IMR-90 (cell line): ENCODE data around the gene SEZ6L.

Experiments used
- CEBPB ChIP-seq: IDR thresholded peaks from 2 replicates; pipeline ENCODE4 v1.6.1; 2012; ENCODE audit warnings: low read depth, low read length, improper control_type of control experiment
- CHD1 ChIP-seq: IDR thresholded peaks from 2 replicates; pipeline ENCODE4 v1.6.1; 2012; ENCODE audit warnings: low read depth, low read length, improper control_type of control experiment
- CTCF ChIP-seq: conservative IDR thresholded peaks from 2 replicates; pipeline ENCODE4 v1.5.1; 2012; ENCODE audit warnings: mild to moderate bottlenecking, low read depth, low read length, improper control_type of control experiment
- ELK1 ChIP-seq: fragments of 150-350 bp; IDR thresholded peaks from 2 replicates; pipeline ENCODE4 v1.6.1; 2016; ENCODE audit warnings: low read depth, mild to moderate bottlenecking, low read length, moderate library complexity, borderline replicate concordance
- MAFK ChIP-seq: IDR thresholded peaks from 2 replicates; pipeline ENCODE4 v1.6.1; 2012; ENCODE audit warnings: low read depth, low read length, improper control_type of control experiment
- MAZ ChIP-seq: IDR thresholded peaks from 2 replicates; pipeline ENCODE4 v1.6.1; 2012; ENCODE audit warnings: low read depth, mild to moderate bottlenecking, low read length, improper control_type of control experiment, moderate library complexity, borderline replicate concordance
- MXI1 ChIP-seq: IDR thresholded peaks from 2 replicates; pipeline ENCODE4 v1.6.1; 2012; ENCODE audit warnings: low read depth, mild to moderate bottlenecking, low read length, moderate library complexity, borderline replicate concordance
- POLR2A ChIP-seq: IDR thresholded peaks from 2 replicates; pipeline ENCODE4 v1.6.1; 2012; ENCODE audit warnings: mild to moderate bottlenecking, low read depth, low read length
- RAD21 ChIP-seq: IDR thresholded peaks from 2 replicates; pipeline ENCODE4 v1.6.1; 2012; ENCODE audit warnings: low read length, improper control_type of control experiment
- RFX5 ChIP-seq: IDR thresholded peaks from 2 replicates; pipeline ENCODE4 v1.8.0; 2012; ENCODE audit warnings: low read depth, mild to moderate bottlenecking, low read length, moderate library complexity
- SMC3 ChIP-seq: fragments of 150-350 bp; IDR thresholded peaks from 2 replicates; pipeline ENCODE4 v1.6.1; 2016; ENCODE audit warnings: low read depth, mild to moderate bottlenecking, antibody characterized with exemption, low read length, moderate library complexity
- TF ChIP-seq, protein P1 (sequence below): fragments of 150-350 bp; IDR thresholded peaks from 2 replicates; pipeline ENCODE4 v1.6.1; 2017; ENCODE audit warnings: mild to moderate bottlenecking, antibody characterized with exemption, low read length, low read depth

DNA sequence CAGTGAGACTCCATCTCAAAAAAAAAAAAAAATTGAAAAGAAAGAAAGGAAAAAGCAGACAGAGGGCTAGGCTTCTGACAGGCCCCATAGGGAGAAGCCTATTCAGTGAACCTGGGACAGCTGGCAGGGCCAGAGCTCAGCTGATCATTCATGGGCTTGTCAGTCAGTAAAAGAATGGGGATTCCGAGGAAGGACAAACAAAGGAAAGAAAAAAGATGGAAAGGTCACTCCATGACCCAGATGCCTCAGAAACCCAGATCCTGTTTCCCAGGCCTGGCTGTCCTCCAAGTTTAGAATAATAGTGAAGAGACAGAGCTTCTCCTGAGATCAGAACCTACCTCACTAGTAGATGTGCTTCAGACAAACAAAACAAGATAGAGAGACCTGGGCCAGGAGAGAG is 225.5 kb downstream of the SEZ6L start:
- TF ChIP-seq ELK1 (no peak), POLR2A (no peak), CTCF (no peak), RFX5 (no peak), MXI1 (no peak), CHD1 (no peak), SMC3 (no peak), MAFK (no peak), RAD21 (no peak), CEBPB (no peak), MAZ (no peak)
- TF ChIP-seq, protein P1, sequence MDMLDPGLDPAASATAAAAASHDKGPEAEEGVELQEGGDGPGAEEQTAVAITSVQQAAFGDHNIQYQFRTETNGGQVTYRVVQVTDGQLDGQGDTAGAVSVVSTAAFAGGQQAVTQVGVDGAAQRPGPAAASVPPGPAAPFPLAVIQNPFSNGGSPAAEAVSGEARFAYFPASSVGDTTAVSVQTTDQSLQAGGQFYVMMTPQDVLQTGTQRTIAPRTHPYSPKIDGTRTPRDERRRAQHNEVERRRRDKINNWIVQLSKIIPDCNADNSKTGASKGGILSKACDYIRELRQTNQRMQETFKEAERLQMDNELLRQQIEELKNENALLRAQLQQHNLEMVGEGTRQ, result no peak
